Measurements from ENCODE around the gene SETX.

The SETX gene

GRCh38 chr9:132238992-132239391, 115.8 kb downstream of the SETX start:
- no peak for FAIRE-seq

- no peak for FAIRE-seq
Measured at GRCh38 chr9:132238026-132238972, 116.5 kb downstream of the SETX start.

GRCh38 chr9:132237481-132237880, 117.3 kb downstream of the SETX start:
- no peak for FAIRE-seq

- FAIRE-seq = no peak
Measured at GRCh38 chr9:132236662-132237311, 118.0 kb downstream of the SETX start.

GRCh38 chr9:132235894-132236661, 118.7 kb downstream of the SETX start:
- no peak for FAIRE-seq

GRCh38 chr9:132235125-132235524, 119.7 kb downstream of the SETX start:
- no peak for FAIRE-seq

- FAIRE-seq = no peak
Measured at GRCh38 chr9:132234535-132234934, 120.3 kb downstream of the SETX start.

GRCh38 chr9:132233138-132233537, 121.6 kb downstream of the SETX start:
- FAIRE-seq = no peak

GRCh38 chr9:132232522-132232921, 122.3 kb downstream of the SETX start:
- FAIRE-seq = no peak

- FAIRE-seq = no peak
Measured at GRCh38 chr9:132231019-132231701, 123.6 kb downstream of the SETX start.

GRCh38 chr9:132230605-132231004, 124.2 kb downstream of the SETX start:
- FAIRE-seq = no peak

- FAIRE-seq = no peak
Measured at GRCh38 chr9:132228062-132228461, 126.7 kb downstream of the SETX start.

- FAIRE-seq = no peak
Measured at GRCh38 chr9:132226571-132227430, 128.0 kb downstream of the SETX start.

GRCh38 chr9:132224645-132225044, 130.1 kb downstream of the SETX start:
- FAIRE-seq = no peak

- no peak for FAIRE-seq
Measured at GRCh38 chr9:132221941-132222340, 132.8 kb downstream of the SETX start.

GRCh38 chr9:132218208-132218607, 136.6 kb downstream of the SETX start:
- no peak for FAIRE-seq

- no peak for FAIRE-seq
Measured at GRCh38 chr9:132216861-132217619, 137.7 kb downstream of the SETX start.

- FAIRE-seq = no peak
Measured at GRCh38 chr9:132214027-132214622, 140.7 kb downstream of the SETX start.

- FAIRE-seq = no peak
Measured at GRCh38 chr9:132211570-132211969, 143.2 kb downstream of the SETX start.
